HG03196 (cell line): ENCODE results near the gene ROR1.
"Not testable (repeated sequence)": the region's sequence is repeated elsewhere in the genome, so short reads cannot be mapped to it uniquely, and the experiment has no call there.

Source experiments
- ATAC-seq: cut with Tn5 transposase; IDR thresholded peaks from one replicate; pipeline ENCODE4 v1.9.1; 2021; ENCODE audit not compliant: unreplicated experiment

ROR1 gene

GRCh38 chr1:63821091-63822005, 47.5 kb downstream of the ROR1 start:
- ATAC-seq, result no peak

DNA sequence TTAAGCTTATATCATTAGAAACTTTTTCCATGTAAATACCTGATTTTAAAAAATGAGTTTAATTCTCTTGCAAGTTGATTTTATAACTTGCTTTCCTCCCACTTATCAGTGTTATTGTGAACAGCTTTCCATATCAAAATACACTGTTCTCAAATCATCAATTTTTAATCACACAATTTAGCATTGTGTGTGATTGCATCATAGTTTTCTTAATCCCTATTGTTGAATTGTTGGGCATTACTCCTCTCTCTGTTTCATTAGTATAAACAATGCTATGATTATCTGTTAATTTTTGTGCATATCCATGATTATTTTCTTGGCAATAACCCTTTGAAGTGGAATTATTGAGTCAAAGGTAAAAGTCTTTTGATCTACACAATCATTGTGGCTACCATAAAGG, 48.7 kb downstream of the ROR1 start:
- no peak for ATAC-seq

DNA sequence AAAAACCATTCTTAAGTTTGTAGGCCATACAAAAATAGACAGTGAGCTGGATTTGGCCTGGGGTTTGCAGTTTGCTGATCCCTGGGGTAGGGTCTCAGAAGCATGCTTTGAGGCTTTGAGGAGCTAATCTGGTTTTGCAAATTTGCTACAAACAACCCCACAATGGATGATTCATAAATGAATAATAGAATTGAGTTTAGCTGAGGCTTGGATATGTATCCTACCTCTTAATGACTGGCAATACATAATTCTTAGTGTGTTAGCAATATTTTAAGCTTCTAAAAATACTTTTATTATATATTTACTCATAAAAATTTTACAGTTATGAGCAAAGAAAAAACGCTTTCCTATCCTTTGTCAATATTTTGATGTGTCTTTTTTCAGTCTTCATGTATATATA, 50.6 kb downstream of the ROR1 start:
- ATAC-seq, result no peak

- ATAC-seq, result no peak
These were observed 51.3 kb downstream of the ROR1 start for GRCh38 chr1:63825111-63825510.

- not testable (repeated sequence) for ATAC-seq
These were observed 52.5 kb downstream of the ROR1 start for GRCh38 chr1:63826246-63826861.

DNA sequence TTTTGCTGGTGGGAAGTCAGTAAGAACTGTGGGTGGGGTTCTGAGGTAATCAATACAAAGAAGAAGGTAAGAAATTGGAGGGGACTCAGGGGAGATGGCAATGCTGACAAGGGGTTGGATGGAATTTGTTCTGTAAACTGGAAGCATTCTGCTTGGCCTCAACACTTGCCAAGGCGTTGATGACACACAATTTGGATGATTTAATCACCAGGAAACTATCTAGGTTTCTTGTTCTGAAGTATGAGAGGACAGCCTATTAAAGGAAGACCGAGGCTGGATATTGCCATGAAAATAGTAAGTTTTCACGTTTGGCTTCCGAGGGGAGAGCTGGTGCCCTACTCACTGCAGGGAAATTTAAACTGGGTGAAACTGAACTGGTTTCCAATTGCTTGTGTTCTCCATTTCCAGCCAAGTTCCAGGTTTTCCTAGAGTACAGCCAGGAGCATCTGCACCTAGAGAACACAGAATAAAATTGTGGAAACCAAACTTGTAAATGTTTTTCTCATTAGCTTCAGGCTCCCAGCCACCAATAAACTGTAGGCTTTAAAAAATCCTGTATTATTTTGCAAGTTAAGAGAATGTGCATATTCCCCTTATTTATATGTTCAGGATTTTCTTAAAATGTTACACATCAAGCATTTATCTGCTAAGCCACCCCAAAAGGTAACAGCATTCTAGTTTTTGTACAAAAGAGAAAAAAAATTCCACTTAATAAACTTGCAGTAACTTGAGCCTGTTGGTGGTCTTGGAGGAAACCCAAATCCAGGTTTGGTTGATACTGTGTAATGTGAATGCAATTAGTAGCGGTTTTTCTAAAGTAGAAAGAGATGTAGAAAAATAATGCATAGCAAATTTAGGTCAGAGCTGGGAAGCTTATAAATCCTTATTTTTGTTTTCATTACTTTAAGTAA, 53.8 kb downstream of the ROR1 start:
- ATAC-seq, result no peak

DNA sequence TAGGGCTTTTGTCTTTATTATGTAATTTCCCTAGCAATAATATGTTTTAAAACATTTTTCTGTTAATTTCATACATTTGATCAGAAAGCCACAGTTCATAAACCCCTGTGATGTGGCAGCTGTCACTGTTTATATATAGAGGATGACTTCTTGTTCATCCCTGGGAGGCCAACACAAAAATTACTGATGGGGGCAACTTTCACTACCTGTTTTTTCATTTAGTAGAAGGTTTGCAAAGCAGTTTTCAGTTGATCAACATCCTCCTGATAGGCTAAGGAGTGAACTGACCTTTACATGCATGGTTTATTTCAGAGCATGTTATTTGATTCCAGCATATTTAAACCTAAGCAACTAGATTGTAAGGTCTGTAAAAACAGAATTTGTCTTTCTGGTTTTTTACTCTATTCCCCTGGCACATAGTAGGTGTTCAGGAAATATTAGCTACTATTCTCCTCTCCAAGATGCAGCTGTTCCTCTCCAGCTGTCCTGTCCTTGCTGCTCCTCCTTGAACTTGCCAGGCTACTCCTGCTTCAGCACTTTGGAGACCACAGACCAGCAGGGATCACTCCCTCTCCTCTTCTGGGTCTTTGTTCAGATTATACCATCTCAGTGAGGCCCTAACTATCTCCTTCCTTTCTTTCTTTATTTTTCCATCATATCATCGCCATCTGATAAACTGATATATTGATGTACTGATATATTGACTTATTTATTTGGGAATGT, 54.7 kb downstream of the ROR1 start:
- ATAC-seq, result peak; percentile 84

DNA sequence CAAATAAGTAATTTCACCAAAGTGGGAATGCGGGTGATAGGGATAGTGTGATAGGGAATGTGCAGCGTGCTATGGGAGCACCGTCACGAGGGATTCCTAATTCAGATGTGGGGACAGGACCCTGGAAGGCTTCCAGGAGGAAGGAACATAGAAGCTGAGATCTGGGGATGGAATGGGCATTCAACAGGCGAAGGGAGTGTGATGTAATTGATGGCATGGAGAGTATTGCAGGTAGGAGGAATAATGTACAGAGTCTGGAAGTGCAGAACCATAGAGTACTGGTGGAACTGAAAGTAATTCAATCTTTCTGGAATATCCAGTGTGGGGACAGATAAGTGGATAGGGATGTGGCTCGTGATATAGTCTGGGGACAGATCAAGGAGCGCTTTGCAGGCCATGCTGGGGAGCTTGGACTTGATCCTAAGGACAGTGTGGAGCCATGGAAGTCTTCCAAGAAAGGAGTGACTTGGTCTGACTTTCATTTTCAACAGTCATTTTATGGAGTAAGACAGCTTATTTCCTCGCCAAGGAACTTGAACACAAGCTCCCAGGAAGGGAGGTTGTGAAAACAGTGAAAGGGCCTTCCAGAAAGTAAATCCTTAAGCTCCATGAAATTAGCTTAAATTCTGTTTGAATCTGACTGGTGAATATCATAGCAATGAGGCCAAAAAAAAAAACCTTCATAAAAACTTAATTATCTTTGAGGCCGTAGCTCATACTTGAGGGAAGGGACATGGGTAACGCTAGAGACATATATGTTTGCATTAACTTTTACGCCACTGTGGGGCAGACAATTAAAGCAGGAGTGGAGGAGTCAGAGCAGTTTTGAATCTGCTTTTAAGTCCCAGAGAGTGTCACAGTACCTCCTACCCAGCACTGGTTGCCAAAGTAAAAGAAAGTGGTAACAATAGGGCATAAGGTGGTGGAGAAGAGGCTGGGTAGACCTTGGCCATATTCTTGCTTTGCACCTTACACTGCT, 55.8 kb downstream of the ROR1 start:
- ATAC-seq, result no peak

DNA sequence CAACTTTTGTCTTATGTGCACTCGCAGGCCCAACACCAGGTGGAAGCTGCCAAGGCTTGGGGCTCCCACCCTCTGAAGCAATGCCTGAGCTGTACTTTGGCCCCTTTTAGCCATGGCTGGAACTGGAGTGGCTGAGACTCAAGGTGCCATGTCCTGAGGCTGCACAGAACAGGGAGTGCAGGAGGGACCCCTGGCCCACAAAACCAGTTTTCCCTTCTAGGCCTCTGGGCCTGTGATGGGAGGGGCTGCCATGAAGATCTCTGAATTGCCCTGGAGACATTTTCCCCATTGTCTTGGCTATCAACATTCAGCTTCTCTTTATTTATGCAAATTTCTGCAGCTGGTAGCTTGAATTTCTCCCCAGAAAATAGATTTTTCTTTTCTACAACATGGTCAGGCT, 57.6 kb downstream of the ROR1 start:
- no peak for ATAC-seq

- ATAC-seq, result no peak
These were observed 59.7 kb downstream of the ROR1 start for GRCh38 chr1:63833363-63834119.

DNA sequence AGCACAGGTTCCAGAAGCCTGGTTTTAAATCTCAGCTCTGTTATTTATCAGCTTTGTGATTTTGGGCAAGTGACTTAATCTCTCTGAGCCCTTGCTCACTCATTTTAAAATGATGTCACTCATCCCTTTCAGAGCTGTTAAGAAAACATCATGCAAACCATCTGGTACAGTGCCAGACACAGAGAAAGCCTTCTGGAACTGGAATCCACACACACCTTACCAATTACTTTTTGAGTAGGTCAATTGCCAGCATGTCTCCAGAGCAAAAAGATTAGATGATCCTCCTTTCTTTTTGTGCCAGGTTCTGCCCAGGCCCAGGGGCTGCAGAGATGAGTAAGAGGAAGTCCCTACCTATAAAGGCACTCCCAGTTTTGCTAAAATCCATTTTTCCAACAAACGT, 61.3 kb downstream of the ROR1 start:
- no peak for ATAC-seq

- ATAC-seq, result no peak
These were observed 62.6 kb downstream of the ROR1 start for GRCh38 chr1:63836374-63836773.

DNA sequence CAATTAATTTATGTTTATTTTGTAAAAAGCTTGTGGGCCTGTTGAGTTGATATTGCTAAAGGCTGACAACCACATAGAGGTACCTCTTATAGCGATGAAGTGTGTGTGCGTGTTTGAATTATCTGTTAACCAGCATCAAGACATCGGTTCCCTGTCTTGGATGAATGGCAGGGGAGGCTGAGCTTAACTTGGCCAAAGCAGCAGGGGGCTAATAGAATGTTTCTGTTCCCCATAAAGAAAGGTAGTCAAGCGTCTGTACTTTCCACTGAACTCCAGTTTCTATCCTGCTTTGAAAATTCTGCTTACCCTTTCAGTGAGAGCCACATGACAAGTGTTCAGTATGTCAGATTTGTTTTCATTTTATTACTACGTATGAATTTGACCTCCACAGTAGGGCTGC, 63.0 kb downstream of the ROR1 start:
- no peak for ATAC-seq

DNA sequence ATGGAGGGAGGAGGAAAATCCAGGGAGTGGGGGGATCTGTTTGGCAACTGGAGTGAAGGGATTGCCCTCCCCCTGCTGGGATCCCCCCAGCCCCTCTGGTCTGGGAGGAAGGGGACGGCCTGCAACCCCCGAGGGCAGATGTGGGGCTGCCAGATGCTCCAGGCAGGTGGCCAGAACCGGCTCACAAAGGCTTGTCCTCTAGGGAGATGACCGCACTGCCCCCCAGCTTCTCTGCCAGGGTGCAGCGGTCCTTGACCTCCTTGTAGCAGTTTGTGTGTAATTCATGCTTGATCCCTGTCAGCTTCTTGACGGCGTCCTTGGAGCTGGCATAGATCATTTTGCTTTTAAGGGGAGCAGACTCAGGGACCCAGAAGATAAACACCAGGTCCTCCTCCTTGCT, 69.2 kb downstream of the ROR1 start:
- ATAC-seq, result no peak

- ATAC-seq, result no peak
These were observed 70.1 kb downstream of the ROR1 start for GRCh38 chr1:63843884-63844283.

GRCh38 chr1:63845346-63845745, 71.5 kb downstream of the ROR1 start:
- ATAC-seq, result no peak

- ATAC-seq, result no peak
These were observed 73.6 kb downstream of the ROR1 start for GRCh38 chr1:63847308-63847910.

- no peak for ATAC-seq
These were observed 74.9 kb downstream of the ROR1 start for GRCh38 chr1:63848733-63849132.

DNA sequence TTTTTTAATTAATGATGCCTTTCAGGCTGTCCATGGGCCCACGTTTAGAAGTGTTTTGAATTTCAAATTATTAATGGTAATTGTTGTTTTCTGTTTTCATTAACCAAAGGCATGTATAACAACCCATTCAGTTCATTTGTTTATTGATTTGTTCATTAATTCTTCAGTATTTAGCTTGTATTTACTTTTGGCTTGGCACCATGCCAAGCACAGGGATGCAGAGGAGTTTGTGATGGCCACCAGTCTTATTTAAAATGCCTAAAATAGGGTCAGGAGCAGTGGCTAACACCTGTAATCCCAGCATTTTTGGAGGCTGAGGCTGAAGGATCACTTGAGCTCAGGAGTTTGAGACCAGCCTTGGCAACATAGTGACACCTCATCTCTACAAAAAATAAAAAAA, 75.3 kb downstream of the ROR1 start:
- ATAC-seq, result no peak
